HG03469 (cell line): ENCODE results near the gene GNGT1.
"Not testable (repeated sequence)": the region's sequence is repeated elsewhere in the genome, so short reads cannot be mapped to it uniquely, and the experiment has no call there.

Source experiments
- ATAC-seq: cut with Tn5 transposase; IDR thresholded peaks from one replicate; pipeline ENCODE4 v1.9.1; 2021; ENCODE audit warnings: mild to moderate bottlenecking, moderate library complexity, moderate number of reproducible peaks; ENCODE audit not compliant: unreplicated experiment

Gene GNGT1

GRCh38 chr7:93902777-93903423 is 3.5 kb upstream of the GNGT1 start:
- no peak for ATAC-seq

GRCh38 chr7:93910076-93910994 is 4.0 kb downstream of the GNGT1 start:
- no peak for ATAC-seq

GRCh38 chr7:93911242-93911641 is 4.9 kb downstream of the GNGT1 start:
- ATAC-seq, result not testable (repeated sequence)

- not testable (repeated sequence) for ATAC-seq
Observed at GRCh38 chr7:93911661-93912060, 5.3 kb downstream of the GNGT1 start.

GRCh38 chr7:93913197-93913596 is 6.8 kb downstream of the GNGT1 start:
- ATAC-seq, result no peak

- no peak for ATAC-seq
Observed at GRCh38 chr7:93914581-93915066, 8.3 kb downstream of the GNGT1 start.

GRCh38 chr7:93915206-93915842 is 9.0 kb downstream of the GNGT1 start:
- not testable (repeated sequence) for ATAC-seq

GRCh38 chr7:93915888-93916287 is 9.5 kb downstream of the GNGT1 start:
- peak; percentile 55 for ATAC-seq

- not testable (repeated sequence) for ATAC-seq
Observed at GRCh38 chr7:93916315-93916714, 9.9 kb downstream of the GNGT1 start.

GRCh38 chr7:93920496-93921182 is 14.3 kb downstream of the GNGT1 start:
- ATAC-seq, result no peak

- ATAC-seq, result no peak
Observed at GRCh38 chr7:93921186-93921585, 14.8 kb downstream of the GNGT1 start.

- ATAC-seq, result peak; percentile 89
Observed at GRCh38 chr7:93921607-93922566, 15.5 kb downstream of the GNGT1 start, which contains the start of gene GNG11. TSS of gene GNG11 (plus strand) at chr7:93921735. CDS start at chr7:93922138, 403 bp downstream.

- ATAC-seq, result no peak
Observed at GRCh38 chr7:93923296-93923695, 16.9 kb downstream of the GNGT1 start.

GRCh38 chr7:93923942-93924341 is 17.6 kb downstream of the GNGT1 start:
- no peak for ATAC-seq

- no peak for ATAC-seq
Observed at GRCh38 chr7:93926800-93927199, 20.4 kb downstream of the GNGT1 start.

GRCh38 chr7:93927585-93927984 is 21.2 kb downstream of the GNGT1 start:
- ATAC-seq, result no peak

- ATAC-seq, result no peak
Observed at GRCh38 chr7:93931655-93932054, 25.3 kb downstream of the GNGT1 start.

- ATAC-seq, result no peak
Observed at GRCh38 chr7:93933156-93933555, 26.8 kb downstream of the GNGT1 start.

GRCh38 chr7:93935102-93935501 is 28.7 kb downstream of the GNGT1 start:
- no peak for ATAC-seq

GRCh38 chr7:93937818-93938217 is 31.5 kb downstream of the GNGT1 start:
- ATAC-seq, result no peak
